MM.1S (cell line): ENCODE data around the gene PSMD6.

Experiments
- CTCF ChIP-seq: fragments of 300-600 bp; sonication (generic); IDR thresholded peaks from 2 replicates; pipeline ENCODE4 v1.5.1; 2016; ENCODE audit warnings: antibody characterized with exemption, low read length, mixed read lengths
- EZH2 ChIP-seq: fragments of 300-600 bp; sonication (generic); optimal IDR thresholded peaks from 2 replicates; pipeline ENCODE3; 2017; ENCODE audit warnings: low read depth, mild to moderate bottlenecking, antibody characterized with exemption, low read length, mixed read lengths
- EZH2phosphoT487 ChIP-seq: fragments of 300-600 bp; sonication (generic); IDR thresholded peaks from 2 replicates; pipeline ENCODE4 v1.6.1; 2018; ENCODE audit warnings: antibody characterized with exemption, low read length

- TF ChIP-seq CTCF, result no peak
- no peak for TF ChIP-seq EZH2
- TF ChIP-seq EZH2phosphoT487, result no peak
Measured at GRCh38 chr3:64056606-64057180, 33.4 kb upstream of the PSMD6 start.
